Glutamatergic neuron (in vitro differentiated cells): ENCODE measurements around the gene MSRB1. TPM values are rescaled to one million over a fixed set of nuclear protein-coding genes. Genes with fewer than 3 reads are reported as not detected.
"Not testable (repeated sequence)": the region's sequence is repeated elsewhere in the genome, so short reads cannot be mapped to it uniquely, and the experiment has no call there.

Experiments
- DNase-seq: peaks from one replicate; pipeline ENCODE4 v3.0.0; 2022
- H3K27ac Mint-ChIP-seq: one replicate; pipeline ENCODE4 v1.8.0; 2020; ENCODE audit warnings: mild to moderate bottlenecking, mixed read lengths, inconsistent platforms; ENCODE audit not compliant: unreplicated experiment
- H3K27me3 Mint-ChIP-seq: one replicate; pipeline ENCODE4 v1.8.0; 2020; ENCODE audit warnings: mild to moderate bottlenecking, moderate library complexity, mixed read lengths, inconsistent platforms; ENCODE audit not compliant: unreplicated experiment
- H3K36me3 Mint-ChIP-seq: one replicate; pipeline ENCODE4 v1.8.0; 2020; ENCODE audit warnings: mild to moderate bottlenecking, mixed read lengths, inconsistent platforms; ENCODE audit not compliant: unreplicated experiment
- H3K4me1 Mint-ChIP-seq: one replicate; pipeline ENCODE4 v1.8.0; 2020; ENCODE audit warnings: mild to moderate bottlenecking, low read depth, mixed read lengths, inconsistent platforms; ENCODE audit not compliant: unreplicated experiment
- H3K4me3 Mint-ChIP-seq: one replicate; pipeline ENCODE4 v1.8.0; 2020; ENCODE audit warnings: mild to moderate bottlenecking, mixed read lengths, inconsistent platforms; ENCODE audit not compliant: unreplicated experiment
- H3K9me3 Mint-ChIP-seq: one replicate; pipeline ENCODE4 v1.8.0; 2020; ENCODE audit warnings: mild to moderate bottlenecking, moderate library complexity, mixed read lengths, inconsistent platforms; ENCODE audit not compliant: unreplicated experiment
- total RNA-seq: library from RNA; stranded (reverse); fragmentation: NEBNext Ultra II Directional; extraction: Animal tissue kit (Norgen Biotek cat#: 25700); gene quantifications from one replicate; pipeline ENCODE4 v1.2.1, GENCODE V29; 2021; ENCODE audit not compliant: unreplicated experiment
- TF ChIP-seq, protein P1 (sequence below): fragments of 200-600 bp; sonication (generic); IDR thresholded peaks from one replicate; pipeline ENCODE4 v1.5.0; 2021; ENCODE audit not compliant: partially characterized antibody, unreplicated experiment

Gene MSRB1
- total RNA-seq, 1 donor from 2014 or later, result 50.9 TPM

GRCh38 chr16:1964506-1965395 is 21.8 kb upstream of the MSRB1 start, which contains the start of gene RPS2:
RPS2 (minus strand) TSS chr16:1964826; CDS start chr16:1964625, 201 bp downstream.
- TF ChIP-seq, protein P1, sequence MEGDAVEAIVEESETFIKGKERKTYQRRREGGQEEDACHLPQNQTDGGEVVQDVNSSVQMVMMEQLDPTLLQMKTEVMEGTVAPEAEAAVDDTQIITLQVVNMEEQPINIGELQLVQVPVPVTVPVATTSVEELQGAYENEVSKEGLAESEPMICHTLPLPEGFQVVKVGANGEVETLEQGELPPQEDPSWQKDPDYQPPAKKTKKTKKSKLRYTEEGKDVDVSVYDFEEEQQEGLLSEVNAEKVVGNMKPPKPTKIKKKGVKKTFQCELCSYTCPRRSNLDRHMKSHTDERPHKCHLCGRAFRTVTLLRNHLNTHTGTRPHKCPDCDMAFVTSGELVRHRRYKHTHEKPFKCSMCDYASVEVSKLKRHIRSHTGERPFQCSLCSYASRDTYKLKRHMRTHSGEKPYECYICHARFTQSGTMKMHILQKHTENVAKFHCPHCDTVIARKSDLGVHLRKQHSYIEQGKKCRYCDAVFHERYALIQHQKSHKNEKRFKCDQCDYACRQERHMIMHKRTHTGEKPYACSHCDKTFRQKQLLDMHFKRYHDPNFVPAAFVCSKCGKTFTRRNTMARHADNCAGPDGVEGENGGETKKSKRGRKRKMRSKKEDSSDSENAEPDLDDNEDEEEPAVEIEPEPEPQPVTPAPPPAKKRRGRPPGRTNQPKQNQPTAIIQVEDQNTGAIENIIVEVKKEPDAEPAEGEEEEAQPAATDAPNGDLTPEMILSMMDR, result no peak
- Mint-ChIP-seq H3K9me3 (peaks cover 19% of the 10 kb centered on the region), H3K4me3 (peak within 1 kb of the TSS; percentile 95), H3K36me3 (no peaks in the 10 kb centered on the region), H3K27ac (peak within 1 kb of the TSS; percentile 98), H3K4me1 (peaks cover 18% of the 10 kb centered on the region), H3K27me3 (peaks cover 11% of the 10 kb centered on the region)
- DNase-seq, result peak; percentile 98

- TF ChIP-seq, protein P1, result no peak
- H3K36me3 Mint-ChIP-seq, result no peaks in the 10 kb centered on the region
- H3K4me3 Mint-ChIP-seq, result peak overlapping the region; percentile 91
- peaks cover 19% of the 10 kb centered on the region for H3K9me3 Mint-ChIP-seq
- peak; percentile 71 for DNase-seq
- H3K27me3 Mint-ChIP-seq, result peaks cover 13% of the 10 kb centered on the region
- H3K4me1 Mint-ChIP-seq, result peaks cover 18% of the 10 kb centered on the region
- H3K27ac Mint-ChIP-seq, result peak overlapping the region; percentile 98
These were observed 21.0 kb upstream of the MSRB1 start for GRCh38 chr16:1963806-1964505.

- Mint-ChIP-seq H3K4me3 (peak overlapping the region; percentile 91), H3K27me3 (peaks cover 13% of the 10 kb centered on the region), H3K9me3 (peaks cover 19% of the 10 kb centered on the region), H3K27ac (peak overlapping the region; percentile 98), H3K4me1 (peaks cover 18% of the 10 kb centered on the region)
- not testable (repeated sequence) for H3K36me3 Mint-ChIP-seq, DNase-seq
These were observed 19.5 kb upstream of the MSRB1 start for GRCh38 chr16:1962161-1963153.

DNA sequence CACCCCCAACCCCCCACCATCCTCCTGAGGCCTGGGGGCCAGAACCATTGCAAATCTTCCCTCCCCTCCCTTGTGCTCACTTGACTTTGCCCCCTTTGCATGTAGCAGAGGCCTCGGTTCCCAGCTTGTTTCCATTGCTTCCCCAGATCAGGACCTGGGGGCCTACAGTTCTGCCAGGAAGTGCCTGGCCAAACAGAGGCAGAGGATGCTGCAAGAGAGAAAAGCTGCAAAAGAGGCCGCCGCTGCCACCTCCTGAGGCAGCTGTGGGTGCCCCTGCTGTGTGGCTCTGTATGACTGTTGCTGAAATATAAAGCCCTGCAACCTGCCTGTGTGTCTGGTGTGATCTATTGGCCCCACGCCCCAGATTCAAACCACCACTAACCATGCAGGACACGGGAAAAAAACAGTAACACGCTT is 18.7 kb upstream of the MSRB1 start:
- DNase-seq, result no peak
- Mint-ChIP-seq H3K9me3 (peaks cover 19% of the 10 kb centered on the region), H3K27me3 (peaks cover 13% of the 10 kb centered on the region), H3K4me1 (peaks cover 18% of the 10 kb centered on the region), H3K27ac (peak overlapping the region; percentile 48), H3K36me3 (no peaks in the 10 kb centered on the region), H3K4me3 (peak overlapping the region; percentile 91)
- TF ChIP-seq, protein P1, result no peak
